LNCaP clone FGC (cell line): ENCODE measurements around the gene FBXL12.

ENCODE experiments used
- DNase-seq: peaks from one replicate; pipeline ENCODE4 v3.0.0-alpha.2; 2011; ENCODE audit warnings: low read depth
- H3K4me3 ChIP-seq: 2 replicates; pipeline ENCODE4 v1.5.1; 2011; ENCODE audit warnings: mild to moderate bottlenecking, low read depth, low read length, control low read depth
- TF ChIP-seq, protein P1 (sequence below): IDR thresholded peaks from 2 replicates; pipeline ENCODE4 v1.5.1; 2012; ENCODE audit warnings: mild to moderate bottlenecking; ENCODE audit not compliant: control insufficient read depth, insufficient read depth; ENCODE audit errors: extremely low read depth

FBXL12 gene

DNA sequence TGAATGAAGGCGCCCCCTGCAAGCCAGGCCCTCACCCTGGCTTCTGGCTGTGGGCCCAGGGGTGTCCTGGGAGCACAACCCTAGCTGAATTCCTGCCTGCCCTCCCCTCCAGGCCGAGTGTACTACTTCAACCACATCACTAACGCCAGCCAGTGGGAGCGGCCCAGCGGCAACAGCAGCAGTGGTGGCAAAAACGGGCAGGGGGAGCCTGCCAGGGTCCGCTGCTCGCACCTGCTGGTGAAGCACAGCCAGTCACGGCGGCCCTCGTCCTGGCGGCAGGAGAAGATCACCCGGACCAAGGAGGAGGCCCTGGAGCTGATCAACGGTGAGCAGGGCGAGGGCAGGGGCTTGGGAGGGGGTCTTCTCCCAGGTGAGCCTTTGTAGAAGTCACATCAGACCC lies 19.4 kb upstream of the FBXL12 start:
- H3K4me3 ChIP-seq = no peak overlapping the region
- DNase-seq = no peak
- TF ChIP-seq, protein P1, sequence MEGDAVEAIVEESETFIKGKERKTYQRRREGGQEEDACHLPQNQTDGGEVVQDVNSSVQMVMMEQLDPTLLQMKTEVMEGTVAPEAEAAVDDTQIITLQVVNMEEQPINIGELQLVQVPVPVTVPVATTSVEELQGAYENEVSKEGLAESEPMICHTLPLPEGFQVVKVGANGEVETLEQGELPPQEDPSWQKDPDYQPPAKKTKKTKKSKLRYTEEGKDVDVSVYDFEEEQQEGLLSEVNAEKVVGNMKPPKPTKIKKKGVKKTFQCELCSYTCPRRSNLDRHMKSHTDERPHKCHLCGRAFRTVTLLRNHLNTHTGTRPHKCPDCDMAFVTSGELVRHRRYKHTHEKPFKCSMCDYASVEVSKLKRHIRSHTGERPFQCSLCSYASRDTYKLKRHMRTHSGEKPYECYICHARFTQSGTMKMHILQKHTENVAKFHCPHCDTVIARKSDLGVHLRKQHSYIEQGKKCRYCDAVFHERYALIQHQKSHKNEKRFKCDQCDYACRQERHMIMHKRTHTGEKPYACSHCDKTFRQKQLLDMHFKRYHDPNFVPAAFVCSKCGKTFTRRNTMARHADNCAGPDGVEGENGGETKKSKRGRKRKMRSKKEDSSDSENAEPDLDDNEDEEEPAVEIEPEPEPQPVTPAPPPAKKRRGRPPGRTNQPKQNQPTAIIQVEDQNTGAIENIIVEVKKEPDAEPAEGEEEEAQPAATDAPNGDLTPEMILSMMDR = no peak

DNA sequence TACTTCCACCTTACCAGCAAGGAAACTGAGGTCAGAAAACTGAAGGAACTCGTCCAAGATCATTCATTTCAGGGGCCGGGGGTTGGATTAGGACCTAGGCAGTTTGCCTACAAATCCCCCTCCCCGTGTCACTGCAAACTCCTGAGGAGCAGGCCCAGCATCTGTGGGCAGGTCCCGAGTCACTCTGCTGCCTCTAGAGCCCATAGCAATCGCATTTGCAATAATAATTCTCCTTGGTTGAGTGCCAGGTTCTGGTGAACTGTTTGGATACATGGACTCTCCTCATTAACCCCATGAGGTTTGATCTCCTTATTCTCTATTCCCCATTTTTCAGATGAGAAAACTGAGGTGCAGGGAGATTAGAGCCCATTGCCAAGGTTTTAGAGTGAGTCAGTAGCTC lies 17.1 kb upstream of the FBXL12 start:
- peak; percentile 44 for DNase-seq
- TF ChIP-seq, protein P1 = 0 out of 2 replicates have a peak, but pooled peaks have one; percentile 16

DNA sequence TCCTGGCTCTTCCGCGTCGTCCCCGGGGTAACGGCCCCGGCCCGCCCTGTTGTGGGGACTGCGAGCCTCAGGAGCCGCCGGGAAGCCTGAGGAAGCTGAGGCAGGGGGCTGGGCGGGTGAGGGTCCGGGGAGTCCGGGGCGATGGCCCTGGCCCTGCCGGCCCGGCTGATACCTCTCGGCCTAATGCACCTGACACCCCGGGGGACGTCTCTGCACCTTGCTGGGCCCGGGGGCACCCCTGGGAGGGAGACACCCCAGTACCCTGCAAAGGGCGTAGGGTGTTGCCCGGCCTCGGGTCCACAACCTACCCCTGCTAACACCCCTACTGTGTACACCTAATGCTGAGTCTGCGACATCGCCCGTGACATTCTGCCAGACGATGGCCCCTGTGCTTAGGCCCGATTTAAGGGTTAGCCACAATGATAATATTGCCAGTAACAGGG lies 16.6 kb upstream of the FBXL12 start:
- peak overlapping the region; percentile 80 for H3K4me3 ChIP-seq
- TF ChIP-seq, protein P1 = no peak
- DNase-seq = no peak

More for the DNA sequence above, 17.1 kb upstream of the FBXL12 start:
- H3K4me3 ChIP-seq = peak overlapping the region; percentile 80

DNA sequence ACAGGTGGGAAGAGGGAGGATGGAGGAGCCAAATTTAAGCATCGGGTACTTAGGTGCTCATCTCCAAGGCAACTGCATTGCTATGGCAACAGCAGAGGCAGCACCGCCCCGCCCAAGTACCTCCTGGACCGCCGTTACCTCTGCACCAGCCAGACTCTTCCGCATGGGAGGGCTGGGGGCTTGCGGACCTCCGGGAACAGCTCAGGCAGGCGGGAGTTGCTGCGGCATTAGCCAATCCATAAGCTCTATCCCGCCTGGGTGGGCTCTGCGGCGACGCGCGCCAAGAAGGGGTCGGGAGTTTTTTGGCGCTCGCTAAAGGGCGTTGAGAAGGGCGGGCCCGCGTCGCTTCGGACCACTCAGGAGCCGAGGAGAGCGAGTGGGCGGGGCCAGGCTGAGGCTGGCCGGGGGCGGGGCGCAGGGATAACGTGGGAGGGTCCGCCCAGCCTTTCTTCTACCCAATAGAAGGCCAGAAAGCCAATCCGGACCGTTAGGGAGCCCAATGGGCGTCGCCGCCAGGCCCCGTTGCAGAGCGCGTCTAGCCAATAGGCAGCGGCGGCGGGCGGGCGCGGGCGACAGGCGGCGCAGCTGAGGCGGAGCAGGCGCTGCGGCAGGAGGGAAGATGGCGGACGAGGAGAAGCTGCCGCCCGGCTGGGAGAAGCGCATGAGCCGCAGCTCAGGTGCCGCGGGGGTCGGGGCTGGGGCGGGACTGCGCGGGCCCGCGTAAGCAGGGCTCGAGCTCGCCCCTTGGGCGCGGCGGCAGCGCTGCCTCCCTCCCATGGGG lies 16.0 kb upstream of the FBXL12 start, which contains the start of gene PIN1:
Gene PIN1 (plus strand): TSS at position 593 of the 781 bp plus-strand sequence. CDS start 27 bp downstream, at position 620.
- peak within 1 kb of the TSS; percentile 80 for H3K4me3 ChIP-seq
- peak; percentile 93 for DNase-seq
- TF ChIP-seq, protein P1 = peak; percentile 52

DNA sequence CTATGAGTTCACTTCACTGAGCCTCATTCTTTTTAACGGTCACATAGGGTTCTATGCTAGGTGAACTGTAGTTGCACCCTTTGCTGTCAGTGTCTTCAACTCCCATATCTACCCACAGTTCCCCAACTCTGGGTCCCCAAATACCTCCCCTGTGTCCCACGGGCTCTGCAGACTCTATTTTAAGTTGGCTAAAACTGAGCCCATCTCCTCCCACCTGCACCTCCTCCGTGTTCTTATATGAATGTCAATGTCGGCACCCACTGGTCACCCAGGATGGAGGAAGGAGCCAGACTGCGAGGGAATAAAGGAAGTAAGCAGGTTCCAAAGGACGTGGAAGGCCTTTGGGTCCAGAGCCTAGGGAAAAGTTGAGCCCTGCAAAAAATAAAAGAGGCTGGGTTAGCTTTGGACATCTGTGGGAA lies 15.4 kb upstream of the FBXL12 start:
- TF ChIP-seq, protein P1 = no peak
- DNase-seq = no peak
- peak overlapping the region; percentile 80; the same call in 1 of the 2 replicates for H3K4me3 ChIP-seq

DNA sequence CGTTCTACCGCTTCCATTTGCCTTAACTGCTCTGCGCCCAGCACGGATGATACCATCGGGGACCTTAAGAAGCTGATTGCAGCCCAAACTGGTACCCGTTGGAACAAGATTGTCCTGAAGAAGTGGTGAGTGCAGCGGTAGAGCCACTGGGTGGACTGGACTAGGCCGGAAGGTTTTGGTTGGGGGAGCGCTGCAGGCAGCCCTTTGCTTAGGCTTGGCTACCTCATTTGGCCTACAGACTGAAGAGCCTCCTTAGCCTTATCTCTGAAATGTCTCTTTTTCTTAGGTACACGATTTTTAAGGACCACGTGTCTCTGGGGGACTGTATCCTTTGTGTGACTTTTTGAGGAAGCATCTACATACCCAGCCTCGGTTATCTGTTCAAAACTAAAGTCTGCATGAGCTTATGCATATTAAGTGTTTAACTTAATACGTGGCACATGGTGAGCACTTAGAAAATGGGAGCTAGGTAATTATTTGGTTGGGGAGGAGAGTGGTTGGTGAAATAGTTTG lies 9.7 kb upstream of the FBXL12 start:
- peak overlapping the region; percentile 79 for H3K4me3 ChIP-seq
- TF ChIP-seq, protein P1 = no peak
- DNase-seq = no peak
